ENCODE data around the gene SYNE4.
"Not testable (repeated sequence)": the region's sequence is repeated elsewhere in the genome, so short reads cannot be mapped to it uniquely, and the experiment has no call there.

The SYNE4 gene

DNA sequence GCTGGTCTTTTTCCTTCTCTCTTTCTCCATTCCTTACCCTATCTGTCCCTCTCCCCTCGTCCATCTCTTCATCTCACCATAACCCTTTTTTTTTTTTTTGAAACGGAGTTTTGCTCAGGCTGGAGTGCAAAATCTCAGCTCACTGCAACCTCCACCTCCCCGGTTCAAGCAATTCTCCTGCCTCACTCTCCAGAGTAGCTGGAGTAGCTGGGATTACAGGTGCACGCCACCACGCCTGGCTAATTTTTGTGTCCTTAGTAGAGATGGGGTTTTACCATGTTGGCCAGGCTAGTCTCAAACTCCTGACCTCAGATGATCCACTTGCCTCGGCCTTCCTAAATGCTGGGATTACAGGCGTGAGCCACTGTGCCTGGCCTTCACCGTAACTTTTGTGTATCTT is 51.2 kb downstream of the SYNE4 start:
- not testable (repeated sequence) for DNase-seq (ENCODE audit: low read depth in 1 of 2, low spot score in 1 of 2)

DNA sequence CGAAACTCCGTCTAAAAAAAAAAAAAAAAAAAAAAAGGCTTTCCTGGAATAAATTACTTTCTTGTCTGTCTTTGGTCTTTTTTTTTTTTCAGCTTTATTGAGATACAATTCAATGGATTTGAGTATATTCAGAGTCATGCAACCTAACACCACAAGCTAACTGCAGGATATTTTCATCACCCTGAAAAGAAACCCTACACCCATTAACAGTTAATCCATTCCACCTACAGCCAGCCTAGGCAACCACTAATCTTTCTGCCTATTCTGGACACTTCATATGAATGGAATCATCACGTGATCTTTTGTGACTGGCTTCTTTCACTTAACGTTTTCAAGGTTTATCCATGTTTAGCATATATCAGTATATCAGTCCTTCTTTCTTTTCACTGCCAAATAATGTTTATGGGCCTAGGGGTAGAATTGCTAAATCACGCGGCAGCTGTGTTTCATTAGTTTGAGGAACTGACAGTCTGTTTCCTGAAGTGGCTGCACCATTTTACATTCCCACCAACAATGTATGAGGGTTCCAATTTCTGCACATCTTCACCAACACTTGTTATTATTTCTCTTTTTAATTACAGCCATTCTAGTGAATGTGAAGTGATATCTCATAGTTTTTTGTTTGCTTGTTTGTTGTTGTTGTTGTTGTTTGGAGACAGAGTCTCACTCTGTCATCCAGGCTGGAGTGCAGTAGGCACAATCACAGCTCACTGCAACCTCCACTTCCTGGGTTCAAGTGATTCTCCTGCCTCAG is 52.6 kb downstream of the SYNE4 start:
- no peak for DNase-seq (ENCODE audit: low read depth in 1 of 2, low spot score in 1 of 2)
